Activated T-helper 1 cell treated with anti-CD3 and anti-CD28 coated beads, Interleukin-2, amount 50 U/mL, for 16 hours (primary cell): ENCODE data around the gene NIN.
"Not testable (repeated sequence)": the region's sequence is repeated elsewhere in the genome, so short reads cannot be mapped to it uniquely, and the experiment has no call there.

Source experiments
- DNase-seq, 2 donors: peaks; one replicate each; pipeline ENCODE4 v3.0.0-alpha.2; 2020; ENCODE audit warnings: low read depth in 1 of 2, low spot score in 1 of 2

NIN gene

GRCh38 chr14:50726372-50727107, 104.4 kb downstream of the NIN start:
- DNase-seq = no peak

GRCh38 chr14:50725761-50726160, 105.2 kb downstream of the NIN start:
- DNase-seq = no peak

GRCh38 chr14:50719911-50720759, 110.8 kb downstream of the NIN start:
- no peak for DNase-seq

GRCh38 chr14:50718949-50719348, 112.0 kb downstream of the NIN start:
- DNase-seq = no peak

- DNase-seq = no peak
Measured at GRCh38 chr14:50717811-50718210, 113.2 kb downstream of the NIN start.

GRCh38 chr14:50714450-50715073, 116.4 kb downstream of the NIN start:
- DNase-seq = no peak

- DNase-seq = no peak
Measured at GRCh38 chr14:50711043-50711442, 119.9 kb downstream of the NIN start.

- no peak for DNase-seq
Measured at GRCh38 chr14:50705026-50705593, 125.9 kb downstream of the NIN start.

- no peak for DNase-seq
Measured at GRCh38 chr14:50704454-50705010, 126.4 kb downstream of the NIN start.

GRCh38 chr14:50697659-50698290, 133.2 kb downstream of the NIN start:
- no peak for DNase-seq

GRCh38 chr14:50694260-50694659, 136.7 kb downstream of the NIN start:
- not testable (repeated sequence) for DNase-seq

GRCh38 chr14:50688875-50689274, 142.1 kb downstream of the NIN start:
- no peak for DNase-seq

- no peak for DNase-seq
Measured at GRCh38 chr14:50679674-50680073, 151.3 kb downstream of the NIN start.

- DNase-seq = no peak
Measured at GRCh38 chr14:50678163-50678562, 152.8 kb downstream of the NIN start.

GRCh38 chr14:50677527-50678063, 153.4 kb downstream of the NIN start:
- no peak for DNase-seq

- DNase-seq = no peak
Measured at GRCh38 chr14:50676814-50677516, 154.0 kb downstream of the NIN start.

- DNase-seq = no peak
Measured at GRCh38 chr14:50675597-50675996, 155.4 kb downstream of the NIN start.

GRCh38 chr14:50670866-50671256, 160.1 kb downstream of the NIN start:
- DNase-seq = no peak

GRCh38 chr14:50670196-50670865, 160.6 kb downstream of the NIN start:
- DNase-seq = no peak
